Kidney (tissue), 14 donors: ENCODE results near the gene CD48. TPM values are rescaled to one million over a fixed set of nuclear protein-coding genes. Genes with fewer than 3 reads are reported as not detected.
"Not testable (repeated sequence)": the region's sequence is repeated elsewhere in the genome, so short reads cannot be mapped to it uniquely, and the experiment has no call there.

Source experiments
- DNase-seq, 5 donors: peaks; one replicate each; pipeline ENCODE4 v3.0.0-alpha.2; 2013 to 2020
- FAIRE-seq: peaks from 2 replicates; lab custom pipeline; 2012; peaks lifted over from hg19 to GRCh38; lab: Jason Lieb, UNC
- H3K27ac ChIP-seq, 2 donors: one replicate each; pipeline ENCODE4 v1.7.0; 2013; ENCODE audit warnings: low read depth in 2 of 2, low read length in 2 of 2, inconsistent platforms in 1 of 2
- H3K27me3 ChIP-seq: one replicate; pipeline ENCODE4 v1.7.1; 2013; ENCODE audit warnings: low read length, inconsistent platforms; ENCODE audit not compliant: control insufficient read depth, insufficient read depth
- H3K36me3 ChIP-seq, 3 donors: one replicate each; pipeline versions ENCODE4 v1.7.0 to v1.7.1; 2013; ENCODE audit warnings: low read length in 3 of 3, control low read depth in 1 of 3, inconsistent platforms in 1 of 3; ENCODE audit not compliant: insufficient read depth in 3 of 3, control insufficient read depth in 2 of 3
- H3K4me1 ChIP-seq, 3 donors: one replicate each; pipeline versions ENCODE4 v1.7.0 to v1.7.1; 2013; ENCODE audit warnings: low read length in 3 of 3, inconsistent platforms in 1 of 3, low read depth in 1 of 3; ENCODE audit not compliant: control insufficient read depth in 2 of 3, insufficient read depth in 2 of 3
- H3K4me3 ChIP-seq, 3 donors: one replicate each; pipeline versions ENCODE4 v1.7.0 to v1.8.1; 2013; ENCODE audit warnings: low read length in 3 of 3, control low read depth in 1 of 3, inconsistent platforms in 1 of 3
- H3K9ac ChIP-seq, 3 donors: one replicate each; pipeline versions ENCODE4 v1.7.0 to v1.7.1; 2013; ENCODE audit warnings: low read length in 3 of 3, control low read depth in 1 of 3, inconsistent platforms in 1 of 3
- H3K9me3 ChIP-seq, 3 donors: one replicate each; pipeline versions ENCODE4 v1.7.0 to v1.7.1; 2013; ENCODE audit warnings: low read length in 3 of 3, control low read depth in 1 of 3, inconsistent platforms in 1 of 3; ENCODE audit not compliant: control insufficient read depth in 2 of 3, insufficient read depth in 1 of 3
- CTCF ChIP-seq: IDR thresholded peaks from 3 replicates; pipeline ENCODE4 v1.5.1; 2012; ENCODE audit warnings: mild to moderate bottlenecking, moderate library complexity, borderline replicate concordance; ENCODE audit not compliant: insufficient read depth; ENCODE audit errors: extremely low read depth
- intact Hi-C: fragments of 100-400 bp; cut with DNase I; formaldehyde crosslinking; loops from one replicate; pipeline ENCODE4 v1.11.1; 2022
- polyA plus RNA-seq: library from polyadenylated mRNA; stranded (reverse); fragments of 350-450 nt; fragmentation: Illumina TruSeq; extraction: RNeasy Lipid Tissue Mini Kit (QIAGEN cat#74804); gene quantifications from one replicate; pipeline ENCODE4 v1.2.3, GENCODE V29; 2014; ENCODE audit warnings: low read depth, low replicate concordance; ENCODE audit not compliant: insufficient read depth
- total RNA-seq: library from RNA; stranded (reverse); fragmentation: NEBNext Ultra II Directional; extraction: Animal tissue kit (Norgen Biotek cat#: 25700); gene quantifications from one replicate; pipeline ENCODE4 v1.2.1, GENCODE V29; 2021
- donor health status: control.
- donor health status: control.
- donor health status: control.
- donor health status: control.
- donor health status: control.
- donor health status: DM: yes; HTN: yes; CAD: no.
- donor health status: Normal renal cell carcinoma (clear cell type).

CD48 gene
- total and polyA plus RNA-seq, 2 donors from 2014 or later: 3.2 to 20.5 TPM

- no peak overlapping the region for H3K9ac ChIP-seq
- H3K4me1 ChIP-seq: no peaks in the 10 kb centered on the region
- intact Hi-C loops: no loop called here
- no peak overlapping the region for H3K4me3 ChIP-seq
- no peak for FAIRE-seq
- H3K36me3 ChIP-seq: no peaks in the 10 kb centered on the region
- TF ChIP-seq CTCF: no peak
- H3K27me3 ChIP-seq: no peaks in the 10 kb centered on the region
- DNase-seq: no peak
- no peak overlapping the region for H3K27ac ChIP-seq
- no peaks in the 10 kb centered on the region for H3K9me3 ChIP-seq
Observed at GRCh38 chr1:160718210-160718609, 6.6 kb upstream of the CD48 start.

DNA sequence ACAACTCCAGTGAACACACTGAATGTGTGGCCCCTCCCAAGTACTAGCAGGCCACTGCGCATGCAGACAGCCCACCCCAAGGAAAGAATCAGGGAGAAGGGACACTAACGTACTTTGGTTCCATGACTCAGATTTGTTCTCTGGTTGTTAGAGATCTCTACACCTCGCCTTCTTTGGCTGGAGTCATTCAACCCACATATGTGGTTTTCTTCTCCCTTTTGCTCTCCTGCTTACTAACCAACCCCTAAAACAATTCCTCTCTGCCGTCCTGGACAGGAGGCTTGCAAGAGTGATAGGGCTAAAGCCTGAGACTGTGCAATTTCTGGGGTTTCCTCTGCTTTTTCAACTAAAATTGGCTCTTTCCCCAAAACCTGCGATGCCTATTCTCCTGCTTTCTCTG lies 5.7 kb upstream of the CD48 start:
- no peak overlapping the region for H3K4me3 ChIP-seq
- H3K9ac ChIP-seq: no peak overlapping the region
- intact Hi-C loops: no loop called here
- H3K27me3 ChIP-seq: no peaks in the 10 kb centered on the region
- no peak for TF ChIP-seq CTCF
- no peaks in the 10 kb centered on the region for H3K36me3 ChIP-seq
- no peaks in the 10 kb centered on the region for H3K4me1 ChIP-seq
- no peak for DNase-seq
- FAIRE-seq: no peak
- H3K27ac ChIP-seq: no peak overlapping the region
- no peaks in the 10 kb centered on the region for H3K9me3 ChIP-seq

DNA sequence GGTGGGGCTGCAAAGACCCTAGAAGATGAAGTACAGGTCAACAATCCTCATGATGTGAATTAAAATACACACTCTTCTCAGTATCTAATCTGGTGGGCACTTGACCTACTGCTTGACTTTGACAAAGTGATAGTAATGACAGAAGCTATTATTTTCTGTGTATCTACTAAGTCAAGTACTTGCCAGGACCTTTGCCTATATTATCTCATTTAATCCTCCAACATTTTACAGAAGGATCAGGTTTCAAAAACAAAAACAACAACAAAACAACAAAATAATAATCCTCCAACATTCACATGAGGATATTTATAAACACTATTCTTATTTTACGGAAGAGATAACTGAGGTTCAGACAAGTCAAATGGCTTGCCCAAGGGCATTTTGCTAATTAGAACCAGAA lies 4.4 kb upstream of the CD48 start:
- FAIRE-seq (no peak), DNase-seq (no peak)
- Histone ChIP-seq H3K4me1 (no peaks in the 10 kb centered on the region), H3K27me3 (no peaks in the 10 kb centered on the region), H3K9ac (no peak overlapping the region), H3K9me3 (no peaks in the 10 kb centered on the region), H3K36me3 (no peaks in the 10 kb centered on the region), H3K4me3 (no peak overlapping the region), H3K27ac (no peak overlapping the region)
- TF ChIP-seq CTCF: no peak
- intact Hi-C loops: no loop called here

GRCh38 chr1:160714034-160714648 lies 2.5 kb upstream of the CD48 start:
- intact Hi-C loops, H3K27me3 ChIP-seq, H3K4me3 ChIP-seq, DNase-seq, H3K36me3 ChIP-seq, H3K27ac ChIP-seq, H3K9me3 ChIP-seq, FAIRE-seq, H3K9ac ChIP-seq, H3K4me1 ChIP-seq: not testable (repeated sequence)
